ENCODE results near the gene ADAT3.

GRCh38 chr19:1882786-1883692, 22.2 kb upstream of the ADAT3 start:
- TF ChIP-seq CTCF (conservative IDR thresholded peaks at IDR 0.05; ENCODE audit: low read length) (no peak), EZH2phosphoT487 (IDR thresholded peaks at IDR 0.05; ENCODE audit: borderline replicate concordance, low read depth, low read length) (no peak)

All from OCI-LY7 (cell line).